GM23338 (cell line): Measurements from ENCODE around the gene PAM.

ENCODE experiments used
- EZH2 ChIP-seq: fragments of 200-600 bp; sonication (generic); IDR thresholded peaks from one replicate; pipeline ENCODE4 v1.8.0; 2017; ENCODE audit warnings: antibody characterized with exemption, mild to moderate bottlenecking, low read depth; ENCODE audit not compliant: unreplicated experiment
- POLR2AphosphoS5 ChIP-seq: IDR thresholded peaks from 2 replicates; pipeline ENCODE4 v1.6.1; 2016; ENCODE audit warnings: antibody characterized with exemption, low read depth
- ZNF331 ChIP-seq: fragments of 250-450 bp; sonication (Bioruptor Pico); IDR thresholded peaks from 2 replicates; pipeline ENCODE4 v1.5.0; 2020; ENCODE audit warnings: low read depth, mild to moderate bottlenecking, moderate library complexity
- TF ChIP-seq, protein P1 (sequence below), 2 experiments: fragments of 200-600 bp in 1 of 2; sonication (generic) in 1 of 2; conservative IDR thresholded peaks; 2 replicates each; pipeline versions ENCODE4 v1.5.1 to v1.6.1; 2016 to 2017; ENCODE audit warnings: antibody characterized with exemption in 2 of 2, low read depth in 2 of 2, mild to moderate bottlenecking in 2 of 2, moderate library complexity in 1 of 2
- TF ChIP-seq, protein P2 (sequence below): IDR thresholded peaks from one replicate; pipeline ENCODE4 v1.6.1; 2018; ENCODE audit warnings: antibody characterized with exemption; ENCODE audit not compliant: unreplicated experiment

DNA sequence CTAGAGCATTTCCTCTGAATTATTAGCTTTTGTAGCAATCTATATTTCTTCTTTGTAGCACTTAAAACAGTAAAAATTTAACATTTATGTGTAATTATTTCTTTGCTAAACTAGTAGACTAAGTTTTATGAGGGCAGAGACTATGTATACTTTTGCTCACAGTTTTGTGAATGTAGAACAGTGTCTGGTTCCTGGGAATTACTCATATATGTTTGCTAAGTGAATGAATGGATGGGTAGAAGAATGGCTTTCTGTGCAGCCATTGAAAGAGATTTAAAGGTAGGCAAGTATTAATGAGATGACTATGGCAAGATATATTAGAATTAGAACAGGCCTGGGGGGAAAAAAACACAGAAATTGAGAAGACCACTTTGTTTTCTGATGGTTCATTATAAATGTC, 140.1 kb downstream of the PAM start:
- TF ChIP-seq, protein P1, sequence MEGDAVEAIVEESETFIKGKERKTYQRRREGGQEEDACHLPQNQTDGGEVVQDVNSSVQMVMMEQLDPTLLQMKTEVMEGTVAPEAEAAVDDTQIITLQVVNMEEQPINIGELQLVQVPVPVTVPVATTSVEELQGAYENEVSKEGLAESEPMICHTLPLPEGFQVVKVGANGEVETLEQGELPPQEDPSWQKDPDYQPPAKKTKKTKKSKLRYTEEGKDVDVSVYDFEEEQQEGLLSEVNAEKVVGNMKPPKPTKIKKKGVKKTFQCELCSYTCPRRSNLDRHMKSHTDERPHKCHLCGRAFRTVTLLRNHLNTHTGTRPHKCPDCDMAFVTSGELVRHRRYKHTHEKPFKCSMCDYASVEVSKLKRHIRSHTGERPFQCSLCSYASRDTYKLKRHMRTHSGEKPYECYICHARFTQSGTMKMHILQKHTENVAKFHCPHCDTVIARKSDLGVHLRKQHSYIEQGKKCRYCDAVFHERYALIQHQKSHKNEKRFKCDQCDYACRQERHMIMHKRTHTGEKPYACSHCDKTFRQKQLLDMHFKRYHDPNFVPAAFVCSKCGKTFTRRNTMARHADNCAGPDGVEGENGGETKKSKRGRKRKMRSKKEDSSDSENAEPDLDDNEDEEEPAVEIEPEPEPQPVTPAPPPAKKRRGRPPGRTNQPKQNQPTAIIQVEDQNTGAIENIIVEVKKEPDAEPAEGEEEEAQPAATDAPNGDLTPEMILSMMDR (conservative IDR thresholded peaks at IDR 0.05; ENCODE audit: low read depth in 2 of 2) = no peak
- TF ChIP-seq EZH2 (no peak), POLR2AphosphoS5 (no peak), ZNF331 (CRISPR knock-in tag) (no peak)
- TF ChIP-seq, protein P2, sequence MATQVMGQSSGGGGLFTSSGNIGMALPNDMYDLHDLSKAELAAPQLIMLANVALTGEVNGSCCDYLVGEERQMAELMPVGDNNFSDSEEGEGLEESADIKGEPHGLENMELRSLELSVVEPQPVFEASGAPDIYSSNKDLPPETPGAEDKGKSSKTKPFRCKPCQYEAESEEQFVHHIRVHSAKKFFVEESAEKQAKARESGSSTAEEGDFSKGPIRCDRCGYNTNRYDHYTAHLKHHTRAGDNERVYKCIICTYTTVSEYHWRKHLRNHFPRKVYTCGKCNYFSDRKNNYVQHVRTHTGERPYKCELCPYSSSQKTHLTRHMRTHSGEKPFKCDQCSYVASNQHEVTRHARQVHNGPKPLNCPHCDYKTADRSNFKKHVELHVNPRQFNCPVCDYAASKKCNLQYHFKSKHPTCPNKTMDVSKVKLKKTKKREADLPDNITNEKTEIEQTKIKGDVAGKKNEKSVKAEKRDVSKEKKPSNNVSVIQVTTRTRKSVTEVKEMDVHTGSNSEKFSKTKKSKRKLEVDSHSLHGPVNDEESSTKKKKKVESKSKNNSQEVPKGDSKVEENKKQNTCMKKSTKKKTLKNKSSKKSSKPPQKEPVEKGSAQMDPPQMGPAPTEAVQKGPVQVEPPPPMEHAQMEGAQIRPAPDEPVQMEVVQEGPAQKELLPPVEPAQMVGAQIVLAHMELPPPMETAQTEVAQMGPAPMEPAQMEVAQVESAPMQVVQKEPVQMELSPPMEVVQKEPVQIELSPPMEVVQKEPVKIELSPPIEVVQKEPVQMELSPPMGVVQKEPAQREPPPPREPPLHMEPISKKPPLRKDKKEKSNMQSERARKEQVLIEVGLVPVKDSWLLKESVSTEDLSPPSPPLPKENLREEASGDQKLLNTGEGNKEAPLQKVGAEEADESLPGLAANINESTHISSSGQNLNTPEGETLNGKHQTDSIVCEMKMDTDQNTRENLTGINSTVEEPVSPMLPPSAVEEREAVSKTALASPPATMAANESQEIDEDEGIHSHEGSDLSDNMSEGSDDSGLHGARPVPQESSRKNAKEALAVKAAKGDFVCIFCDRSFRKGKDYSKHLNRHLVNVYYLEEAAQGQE = no peak
